GM18858 (cell line): ENCODE measurements around the gene EIF3C.
"Not testable (repeated sequence)": the region's sequence is repeated elsewhere in the genome, so short reads cannot be mapped to it uniquely, and the experiment has no call there.

Source experiments
- ATAC-seq: cut with Tn5 transposase; IDR thresholded peaks from one replicate; pipeline ENCODE4 v1.9.1; 2021; ENCODE audit not compliant: unreplicated experiment

EIF3C gene

GRCh38 chr16:28746618-28747350 is 35.5 kb downstream of the EIF3C start:
- ATAC-seq: not testable (repeated sequence)

- ATAC-seq: peak; percentile 65
Measured at GRCh38 chr16:28749997-28750465, 38.8 kb downstream of the EIF3C start.

- not testable (repeated sequence) for ATAC-seq
Measured at GRCh38 chr16:28750469-28751067, 39.3 kb downstream of the EIF3C start.

- not testable (repeated sequence) for ATAC-seq
Measured at GRCh38 chr16:28751487-28751886, 40.2 kb downstream of the EIF3C start, which contains the start of gene NPIPB9. TSS of gene NPIPB9 (plus strand) at chr16:28751787.

GRCh38 chr16:28781697-28782096 is 70.4 kb downstream of the EIF3C start:
- not testable (repeated sequence) for ATAC-seq

GRCh38 chr16:28782357-28782756 is 71.1 kb downstream of the EIF3C start:
- ATAC-seq: not testable (repeated sequence)
